ENCODE measurements around the gene FBP1.

The FBP1 gene

DNA sequence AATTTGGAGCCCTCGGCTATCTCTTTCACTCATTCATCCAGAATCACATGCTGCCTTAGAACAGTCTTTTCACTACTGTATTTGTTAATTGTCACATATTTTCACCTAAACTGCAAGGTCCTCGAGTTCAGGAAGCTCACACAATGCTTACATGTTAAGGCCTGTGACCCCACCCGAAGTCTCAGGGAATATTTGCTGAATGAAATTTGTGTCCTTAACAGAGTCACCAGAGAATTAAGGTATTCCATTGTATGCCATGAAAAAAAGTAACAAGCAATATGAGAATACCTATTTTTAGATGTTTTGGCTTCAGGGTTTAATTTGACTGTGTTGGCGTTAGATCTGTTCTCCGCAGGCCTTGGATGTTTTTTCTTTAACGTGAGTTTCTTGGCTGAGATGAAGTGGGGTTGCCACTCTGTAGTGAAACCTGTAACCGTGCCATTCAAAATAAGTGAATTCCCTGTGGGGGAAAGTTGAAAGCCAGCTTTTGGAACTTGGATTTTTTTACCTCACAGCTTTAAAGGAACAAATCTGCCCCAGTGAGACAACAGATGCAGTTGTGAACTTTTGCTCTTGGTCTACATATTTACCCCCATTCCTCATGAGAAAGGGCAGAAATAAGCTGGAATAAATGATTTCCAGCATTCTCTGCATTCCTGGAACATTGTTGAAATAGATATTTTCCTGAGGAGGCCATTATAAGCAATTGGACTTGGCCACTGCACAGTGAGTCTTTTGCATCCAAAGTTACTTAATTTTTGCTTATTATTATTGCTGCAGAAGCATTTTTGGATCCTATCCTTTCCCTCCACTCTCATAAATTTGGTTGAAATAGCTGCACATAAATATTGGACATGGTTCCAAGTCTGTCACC lies 35.9 kb upstream of the FBP1 start:
- no peak overlapping the region for H3K4me3 ChIP-seq (ENCODE audit: low read depth in 1 of 5, low read length in 5 of 5)
- H3K9me3 ChIP-seq (ENCODE audit: control insufficient read depth in 5 of 5, low read length in 5 of 5) = no peaks in the 10 kb centered on the region
- H3K36me3 ChIP-seq (ENCODE audit: control insufficient read depth in 5 of 5, insufficient read depth in 5 of 5, low read length in 5 of 5) = no peaks in the 10 kb centered on the region
- H3K27me3 ChIP-seq (ENCODE audit: control insufficient read depth in 5 of 5, insufficient read depth in 4 of 5, low read length in 5 of 5) = no peaks in the 10 kb centered on the region
- peak overlapping the region in 2 of 5 donors; percentile 20 to 30 for H3K9ac ChIP-seq (ENCODE audit: low read length in 5 of 5)
- peaks cover 5 to 17% (median 16%) of the 10 kb centered on the region in 5 donors for H3K4me1 ChIP-seq (ENCODE audit: control insufficient read depth in 5 of 5, insufficient read depth in 5 of 5, low read length in 5 of 5)
- peak overlapping the region; percentile 24 for H3K27ac ChIP-seq (ENCODE audit: low read depth, low read length)

GRCh38 chr9:94672811-94673487 lies 33.6 kb upstream of the FBP1 start:
- Histone ChIP-seq H3K27me3 (ENCODE audit: control insufficient read depth in 5 of 5, insufficient read depth in 4 of 5, low read length in 5 of 5) (no peaks in the 10 kb centered on the region), H3K9ac (ENCODE audit: low read length in 5 of 5) (no peak overlapping the region), H3K36me3 (ENCODE audit: control insufficient read depth in 5 of 5, insufficient read depth in 5 of 5, low read length in 5 of 5) (no peaks in the 10 kb centered on the region), H3K4me1 (ENCODE audit: control insufficient read depth in 5 of 5, insufficient read depth in 5 of 5, low read length in 5 of 5) (peaks cover 5 to 22% (median 19%) of the 10 kb centered on the region in 5 donors), H3K4me3 (ENCODE audit: low read depth in 1 of 5, low read length in 5 of 5) (no peak overlapping the region), H3K27ac (ENCODE audit: low read depth, low read length) (no peak overlapping the region), H3K9me3 (ENCODE audit: control insufficient read depth in 5 of 5, low read length in 5 of 5) (no peaks in the 10 kb centered on the region)

GRCh38 chr9:94668928-94669729 lies 29.8 kb upstream of the FBP1 start:
- H3K4me3 ChIP-seq (ENCODE audit: low read depth in 1 of 5, low read length in 5 of 5) = peak overlapping the region; percentile 39 to 62 (median 45)
- H3K27ac ChIP-seq (ENCODE audit: low read depth, low read length) = no peak overlapping the region
- H3K9me3 ChIP-seq (ENCODE audit: control insufficient read depth in 5 of 5, low read length in 5 of 5) = no peaks in the 10 kb centered on the region
- no peaks in the 10 kb centered on the region for H3K36me3 ChIP-seq (ENCODE audit: control insufficient read depth in 5 of 5, insufficient read depth in 5 of 5, low read length in 5 of 5)
- no peak overlapping the region for H3K9ac ChIP-seq (ENCODE audit: low read length in 5 of 5)
- H3K4me1 ChIP-seq (ENCODE audit: control insufficient read depth in 5 of 5, insufficient read depth in 5 of 5, low read length in 5 of 5) = peaks cover 0 to 7% (median 6%) of the 10 kb centered on the region in 5 donors
- no peaks in the 10 kb centered on the region for H3K27me3 ChIP-seq (ENCODE audit: control insufficient read depth in 5 of 5, insufficient read depth in 4 of 5, low read length in 5 of 5)

- H3K4me3 ChIP-seq (ENCODE audit: low read depth in 1 of 5, low read length in 5 of 5) = no peak overlapping the region
- no peak overlapping the region for H3K27ac ChIP-seq (ENCODE audit: low read depth, low read length)
- no peaks in the 10 kb centered on the region for H3K9me3 ChIP-seq (ENCODE audit: control insufficient read depth in 5 of 5, low read length in 5 of 5)
- peaks cover 0 to 7% (median 6%) of the 10 kb centered on the region in 5 donors for H3K4me1 ChIP-seq (ENCODE audit: control insufficient read depth in 5 of 5, insufficient read depth in 5 of 5, low read length in 5 of 5)
- H3K9ac ChIP-seq (ENCODE audit: low read length in 5 of 5) = no peak overlapping the region
- H3K27me3 ChIP-seq (ENCODE audit: control insufficient read depth in 5 of 5, insufficient read depth in 4 of 5, low read length in 5 of 5) = no peaks in the 10 kb centered on the region
- no peaks in the 10 kb centered on the region for H3K36me3 ChIP-seq (ENCODE audit: control insufficient read depth in 5 of 5, insufficient read depth in 5 of 5, low read length in 5 of 5)
These were observed 29.2 kb upstream of the FBP1 start for GRCh38 chr9:94668418-94668927.

DNA sequence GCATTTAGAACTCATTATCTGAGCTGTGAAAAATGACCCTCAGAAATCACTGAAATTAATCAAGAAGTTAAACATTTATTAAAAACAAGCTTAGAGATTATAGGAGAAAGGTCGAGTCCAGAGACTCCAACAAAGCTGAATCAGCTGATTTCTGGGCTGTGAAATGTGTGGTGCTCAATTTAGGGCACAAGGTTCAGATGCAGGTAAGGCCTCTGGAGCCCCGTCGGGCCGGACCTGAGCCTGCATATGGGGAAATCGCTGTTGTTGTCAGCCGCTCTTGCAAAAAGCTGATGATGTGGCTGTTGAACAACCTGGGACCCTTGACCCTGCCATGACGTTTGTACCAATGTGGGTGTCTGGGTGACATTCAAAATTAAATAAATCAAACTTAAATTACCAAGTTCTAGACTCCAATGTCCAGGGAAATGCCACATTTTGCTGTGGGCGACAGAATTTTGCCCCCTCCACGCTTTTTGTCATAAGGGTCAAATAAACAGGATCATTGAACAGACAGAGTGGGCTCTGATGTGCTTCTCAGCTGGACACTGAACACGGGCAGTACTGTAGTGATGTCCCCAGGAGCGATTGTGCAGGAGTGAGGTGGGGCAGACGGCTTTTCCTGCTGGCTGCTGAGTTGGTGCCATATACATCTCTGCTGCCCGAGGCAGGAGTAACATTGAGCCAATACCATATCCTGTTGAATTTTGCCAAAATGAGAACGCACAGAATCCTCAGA lies 27.2 kb upstream of the FBP1 start:
- Histone ChIP-seq H3K9me3 (ENCODE audit: control insufficient read depth in 5 of 5, low read length in 5 of 5) (no peaks in the 10 kb centered on the region), H3K27ac (ENCODE audit: low read depth, low read length) (no peak overlapping the region), H3K4me3 (ENCODE audit: low read depth in 1 of 5, low read length in 5 of 5) (no peak overlapping the region), H3K36me3 (ENCODE audit: control insufficient read depth in 5 of 5, insufficient read depth in 5 of 5, low read length in 5 of 5) (no peaks in the 10 kb centered on the region), H3K27me3 (ENCODE audit: control insufficient read depth in 5 of 5, insufficient read depth in 4 of 5, low read length in 5 of 5) (no peaks in the 10 kb centered on the region), H3K9ac (ENCODE audit: low read length in 5 of 5) (no peak overlapping the region), H3K4me1 (ENCODE audit: control insufficient read depth in 5 of 5, insufficient read depth in 5 of 5, low read length in 5 of 5) (peaks cover 1 to 7% (median 6%) of the 10 kb centered on the region in 5 donors)

DNA sequence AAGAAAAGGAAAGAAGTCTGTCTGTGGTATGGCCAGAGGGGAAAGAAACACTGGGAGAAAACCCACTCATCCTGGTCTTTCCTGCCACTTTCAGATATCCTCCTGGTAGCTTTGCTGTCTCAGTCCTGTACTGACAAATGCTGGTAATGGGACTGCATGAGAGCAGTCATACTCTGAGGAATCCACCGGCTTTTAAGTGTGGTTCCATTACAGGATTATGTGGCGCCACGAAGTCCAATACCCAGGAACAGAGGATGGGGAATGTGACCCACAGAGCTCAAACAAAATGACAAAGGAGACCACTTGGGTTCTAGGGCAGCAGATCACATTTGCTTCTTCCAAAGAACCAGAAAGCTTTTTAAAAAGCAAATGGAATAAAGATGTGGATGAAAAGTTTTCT lies 26.3 kb upstream of the FBP1 start:
- Histone ChIP-seq H3K27ac (ENCODE audit: low read depth, low read length) (no peak overlapping the region), H3K4me1 (ENCODE audit: control insufficient read depth in 5 of 5, insufficient read depth in 5 of 5, low read length in 5 of 5) (peaks cover 1 to 7% (median 6%) of the 10 kb centered on the region in 5 donors), H3K9ac (ENCODE audit: low read length in 5 of 5) (no peak overlapping the region), H3K36me3 (ENCODE audit: control insufficient read depth in 5 of 5, insufficient read depth in 5 of 5, low read length in 5 of 5) (no peaks in the 10 kb centered on the region), H3K9me3 (ENCODE audit: control insufficient read depth in 5 of 5, low read length in 5 of 5) (no peaks in the 10 kb centered on the region), H3K27me3 (ENCODE audit: control insufficient read depth in 5 of 5, insufficient read depth in 4 of 5, low read length in 5 of 5) (no peaks in the 10 kb centered on the region), H3K4me3 (ENCODE audit: low read depth in 1 of 5, low read length in 5 of 5) (no peak overlapping the region)

GRCh38 chr9:94664801-94665200 lies 25.5 kb upstream of the FBP1 start:
- no peaks in the 10 kb centered on the region for H3K9me3 ChIP-seq (ENCODE audit: control insufficient read depth in 5 of 5, low read length in 5 of 5)
- H3K27me3 ChIP-seq (ENCODE audit: control insufficient read depth in 5 of 5, insufficient read depth in 4 of 5, low read length in 5 of 5) = no peaks in the 10 kb centered on the region
- H3K4me3 ChIP-seq (ENCODE audit: low read depth in 1 of 5, low read length in 5 of 5) = no peak overlapping the region
- peaks cover 1 to 7% (median 6%) of the 10 kb centered on the region in 5 donors for H3K4me1 ChIP-seq (ENCODE audit: control insufficient read depth in 5 of 5, insufficient read depth in 5 of 5, low read length in 5 of 5)
- H3K36me3 ChIP-seq (ENCODE audit: control insufficient read depth in 5 of 5, insufficient read depth in 5 of 5, low read length in 5 of 5) = no peaks in the 10 kb centered on the region
- H3K9ac ChIP-seq (ENCODE audit: low read length in 5 of 5) = no peak overlapping the region
- H3K27ac ChIP-seq (ENCODE audit: low read depth, low read length) = no peak overlapping the region

DNA sequence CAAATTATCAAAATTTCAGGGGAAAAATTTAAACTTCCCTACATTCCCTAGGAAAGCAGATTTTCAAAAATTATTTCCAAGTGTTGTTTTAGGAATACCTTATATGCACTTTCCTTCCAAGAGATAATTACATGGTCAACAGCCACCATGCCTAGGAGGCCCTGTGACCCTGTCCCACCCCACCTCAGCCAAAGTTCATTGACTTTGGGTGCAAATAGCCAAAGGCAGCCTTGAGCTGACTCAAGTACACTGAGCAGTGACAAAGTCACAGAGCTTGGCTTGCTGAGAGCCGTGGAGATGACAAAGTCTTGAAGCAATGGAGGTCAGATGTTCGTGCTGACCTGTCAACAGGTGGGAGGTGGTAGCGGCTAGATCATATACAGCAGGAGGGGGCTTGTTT lies 24.3 kb upstream of the FBP1 start:
- H3K36me3 ChIP-seq (ENCODE audit: control insufficient read depth in 5 of 5, insufficient read depth in 5 of 5, low read length in 5 of 5) = no peaks in the 10 kb centered on the region
- H3K9ac ChIP-seq (ENCODE audit: low read length in 5 of 5) = no peak overlapping the region
- no peaks in the 10 kb centered on the region for H3K27me3 ChIP-seq (ENCODE audit: control insufficient read depth in 5 of 5, insufficient read depth in 4 of 5, low read length in 5 of 5)
- H3K9me3 ChIP-seq (ENCODE audit: control insufficient read depth in 5 of 5, low read length in 5 of 5) = no peaks in the 10 kb centered on the region
- H3K27ac ChIP-seq (ENCODE audit: low read depth, low read length) = no peak overlapping the region
- peaks cover 0 to 1% (median 0%) of the 10 kb centered on the region in 5 donors for H3K4me1 ChIP-seq (ENCODE audit: control insufficient read depth in 5 of 5, insufficient read depth in 5 of 5, low read length in 5 of 5)
- H3K4me3 ChIP-seq (ENCODE audit: low read depth in 1 of 5, low read length in 5 of 5) = no peak overlapping the region

GRCh38 chr9:94663140-94663539 lies 23.8 kb upstream of the FBP1 start:
- no peak overlapping the region for H3K4me3 ChIP-seq (ENCODE audit: low read depth in 1 of 5, low read length in 5 of 5)
- peaks cover 0 to 1% (median 0%) of the 10 kb centered on the region in 5 donors for H3K4me1 ChIP-seq (ENCODE audit: control insufficient read depth in 5 of 5, insufficient read depth in 5 of 5, low read length in 5 of 5)
- no peak overlapping the region for H3K27ac ChIP-seq (ENCODE audit: low read depth, low read length)
- H3K36me3 ChIP-seq (ENCODE audit: control insufficient read depth in 5 of 5, insufficient read depth in 5 of 5, low read length in 5 of 5) = no peaks in the 10 kb centered on the region
- H3K27me3 ChIP-seq (ENCODE audit: control insufficient read depth in 5 of 5, insufficient read depth in 4 of 5, low read length in 5 of 5) = no peaks in the 10 kb centered on the region
- H3K9ac ChIP-seq (ENCODE audit: low read length in 5 of 5) = no peak overlapping the region
- no peaks in the 10 kb centered on the region for H3K9me3 ChIP-seq (ENCODE audit: control insufficient read depth in 5 of 5, low read length in 5 of 5)
